Measurements from ENCODE around the gene EMX1.

EMX1 gene

GRCh38 chr2:72917138-72917876, at the start of gene EMX1:
EMX1 (plus strand) TSS chr2:72917519; CDS start chr2:72917853, 334 bp downstream.
- Histone ChIP-seq H3K4me2 (ENCODE audit: insufficient read depth, low read length) (no peak within 1 kb of the TSS), H3K27ac (ENCODE audit: low read length) (no peak within 1 kb of the TSS), H4K20me1 (ENCODE audit: insufficient read depth, low read length) (no peaks in the 10 kb centered on the region), H3K79me2 (ENCODE audit: insufficient read depth, low read length) (no peaks in the 10 kb centered on the region), H2AFZ (ENCODE audit: low read depth, low read length) (no peak within 1 kb of the TSS), H3K9ac (ENCODE audit: low read depth, low read length) (no peak within 1 kb of the TSS), H3K9me3 (ENCODE audit: insufficient read depth, low read length, severe bottlenecking) (no peaks in the 10 kb centered on the region), H3K27me3 (ENCODE audit: insufficient read depth, low read length, poor library complexity) (peaks cover 9% of the 10 kb centered on the region), H3K4me3 (ENCODE audit: low read depth in 1 of 2, low read length in 2 of 2) (no peak within 1 kb of the TSS), H3K36me3 (ENCODE audit: insufficient read depth, low read length) (no peaks in the 10 kb centered on the region), H3K4me1 (ENCODE audit: insufficient read depth, low read length) (no peaks in the 10 kb centered on the region)
- TF ChIP-seq, protein P1, sequence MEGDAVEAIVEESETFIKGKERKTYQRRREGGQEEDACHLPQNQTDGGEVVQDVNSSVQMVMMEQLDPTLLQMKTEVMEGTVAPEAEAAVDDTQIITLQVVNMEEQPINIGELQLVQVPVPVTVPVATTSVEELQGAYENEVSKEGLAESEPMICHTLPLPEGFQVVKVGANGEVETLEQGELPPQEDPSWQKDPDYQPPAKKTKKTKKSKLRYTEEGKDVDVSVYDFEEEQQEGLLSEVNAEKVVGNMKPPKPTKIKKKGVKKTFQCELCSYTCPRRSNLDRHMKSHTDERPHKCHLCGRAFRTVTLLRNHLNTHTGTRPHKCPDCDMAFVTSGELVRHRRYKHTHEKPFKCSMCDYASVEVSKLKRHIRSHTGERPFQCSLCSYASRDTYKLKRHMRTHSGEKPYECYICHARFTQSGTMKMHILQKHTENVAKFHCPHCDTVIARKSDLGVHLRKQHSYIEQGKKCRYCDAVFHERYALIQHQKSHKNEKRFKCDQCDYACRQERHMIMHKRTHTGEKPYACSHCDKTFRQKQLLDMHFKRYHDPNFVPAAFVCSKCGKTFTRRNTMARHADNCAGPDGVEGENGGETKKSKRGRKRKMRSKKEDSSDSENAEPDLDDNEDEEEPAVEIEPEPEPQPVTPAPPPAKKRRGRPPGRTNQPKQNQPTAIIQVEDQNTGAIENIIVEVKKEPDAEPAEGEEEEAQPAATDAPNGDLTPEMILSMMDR (IDR thresholded peaks at IDR 0.05; ENCODE audit: borderline replicate concordance, extremely low read depth, low read length, poor library complexity, severe bottlenecking): no peak
- no peak for TF ChIP-seq EZH2 (IDR thresholded peaks at IDR 0.05; ENCODE audit: borderline replicate concordance, low read depth, low read length, severe bottlenecking)
- DNase-seq (no peak), ATAC-seq (ENCODE audit: insufficient read depth, low read depth) (no peak)

GRCh38 chr2:72871060-72871459, 46.3 kb upstream of the EMX1 start:
- Histone ChIP-seq H3K4me1 (ENCODE audit: insufficient read depth, low read length) (no peaks in the 10 kb centered on the region), H3K36me3 (ENCODE audit: insufficient read depth, low read length) (no peaks in the 10 kb centered on the region), H3K4me2 (ENCODE audit: insufficient read depth, low read length) (no peak overlapping the region), H3K79me2 (ENCODE audit: insufficient read depth, low read length) (no peaks in the 10 kb centered on the region), H4K20me1 (ENCODE audit: insufficient read depth, low read length) (no peaks in the 10 kb centered on the region), H3K9ac (ENCODE audit: low read depth, low read length) (no peak overlapping the region), H3K27me3 (ENCODE audit: insufficient read depth, low read length, poor library complexity) (peaks cover 4% of the 10 kb centered on the region), H3K27ac (ENCODE audit: low read length) (no peak overlapping the region), H3K9me3 (ENCODE audit: insufficient read depth, low read length, severe bottlenecking) (no peaks in the 10 kb centered on the region), H3K4me3 (ENCODE audit: low read depth in 1 of 2, low read length in 2 of 2) (no peak overlapping the region), H2AFZ (ENCODE audit: low read depth, low read length) (no peak overlapping the region)
- ATAC-seq (ENCODE audit: insufficient read depth, low read depth): no peak
- no peak for DNase-seq
- TF ChIP-seq, protein P1 (IDR thresholded peaks at IDR 0.05; ENCODE audit: borderline replicate concordance, extremely low read depth, low read length, poor library complexity, severe bottlenecking): no peak
- no peak for TF ChIP-seq EZH2 (IDR thresholded peaks at IDR 0.05; ENCODE audit: borderline replicate concordance, low read depth, low read length, severe bottlenecking)

DNA sequence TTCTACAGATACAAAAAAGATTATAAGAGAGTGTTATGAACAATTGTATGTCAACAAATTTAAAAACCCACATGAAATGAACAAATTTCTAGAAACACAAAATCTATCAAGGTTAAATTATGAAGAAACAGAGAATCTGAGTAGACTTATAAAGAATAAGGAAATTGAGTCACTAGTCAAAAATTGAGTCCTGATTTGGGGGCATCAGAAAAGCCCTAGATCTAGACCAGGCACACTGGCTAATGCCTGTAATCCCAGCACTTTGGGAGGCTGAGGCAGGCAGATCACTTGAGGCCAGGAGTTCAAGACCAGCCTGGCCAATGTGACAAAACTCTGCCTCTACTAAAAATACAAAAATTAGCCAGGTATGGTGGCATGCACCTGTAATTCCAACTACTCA, 45.4 kb upstream of the EMX1 start:
- Histone ChIP-seq H3K9me3 (ENCODE audit: insufficient read depth, low read length, severe bottlenecking) (no peaks in the 10 kb centered on the region), H3K27me3 (ENCODE audit: insufficient read depth, low read length, poor library complexity) (peaks cover 4% of the 10 kb centered on the region), H2AFZ (ENCODE audit: low read depth, low read length) (no peak overlapping the region), H3K79me2 (ENCODE audit: insufficient read depth, low read length) (no peaks in the 10 kb centered on the region), H3K4me1 (ENCODE audit: insufficient read depth, low read length) (no peaks in the 10 kb centered on the region), H4K20me1 (ENCODE audit: insufficient read depth, low read length) (no peaks in the 10 kb centered on the region), H3K36me3 (ENCODE audit: insufficient read depth, low read length) (no peaks in the 10 kb centered on the region), H3K9ac (ENCODE audit: low read depth, low read length) (no peak overlapping the region), H3K27ac (ENCODE audit: low read length) (no peak overlapping the region), H3K4me2 (ENCODE audit: insufficient read depth, low read length) (no peak overlapping the region), H3K4me3 (ENCODE audit: low read depth in 1 of 2, low read length in 2 of 2) (no peak overlapping the region)
- DNase-seq (no peak), ATAC-seq (ENCODE audit: insufficient read depth, low read depth) (no peak)
- TF ChIP-seq, protein P1 (IDR thresholded peaks at IDR 0.05; ENCODE audit: borderline replicate concordance, extremely low read depth, low read length, poor library complexity, severe bottlenecking): no peak
- TF ChIP-seq EZH2 (IDR thresholded peaks at IDR 0.05; ENCODE audit: borderline replicate concordance, low read depth, low read length, severe bottlenecking): no peak
